B cell (primary cell): ENCODE measurements around the gene PRKCH.

ENCODE experiments used
- CTCF ChIP-seq: fragments of 200-600 bp; IDR thresholded peaks from one replicate; pipeline ENCODE4 v1.8.0; 2022; ENCODE audit warnings: antibody characterized with exemption, mild to moderate bottlenecking
- EZH2 ChIP-seq: IDR thresholded peaks from 2 replicates; pipeline ENCODE4 v1.6.1; 2012; ENCODE audit warnings: borderline replicate concordance, low read depth, mild to moderate bottlenecking, moderate library complexity, low read length; ENCODE audit not compliant: insufficient read depth, poor library complexity, severe bottlenecking

- TF ChIP-seq CTCF (no peak), EZH2 (no peak)
These were observed 272.0 kb downstream of the PRKCH start for GRCh38 chr14:61593330-61593729.
